HG02571 (cell line): Measurements from ENCODE around the gene PDE4B.
"Not testable (repeated sequence)": the region's sequence is repeated elsewhere in the genome, so short reads cannot be mapped to it uniquely, and the experiment has no call there.

Experiments used
- ATAC-seq: cut with Tn5 transposase; IDR thresholded peaks from one replicate; pipeline ENCODE4 v1.9.1; 2021; ENCODE audit warnings: mild to moderate bottlenecking, moderate library complexity; ENCODE audit not compliant: unreplicated experiment

Gene PDE4B

DNA sequence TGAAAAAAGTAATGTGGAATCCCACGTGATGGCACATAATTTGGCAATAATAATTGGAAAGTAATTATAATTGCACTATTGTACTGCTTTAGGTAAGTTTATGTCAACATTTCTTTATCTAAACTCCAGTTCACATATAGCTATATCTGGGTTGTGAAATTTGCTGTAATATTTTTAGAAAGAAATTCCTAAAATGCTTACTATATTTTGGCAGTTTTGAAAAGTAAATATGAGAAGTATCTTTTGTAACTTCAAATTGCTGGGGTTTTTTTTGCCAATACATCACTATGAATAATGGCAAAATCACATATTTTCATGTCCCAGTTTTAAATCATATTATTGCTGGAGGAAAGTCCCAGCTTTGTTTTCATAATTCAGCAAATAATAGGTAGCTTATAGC, 197.5 kb downstream of the PDE4B start:
- ATAC-seq: no peak

DNA sequence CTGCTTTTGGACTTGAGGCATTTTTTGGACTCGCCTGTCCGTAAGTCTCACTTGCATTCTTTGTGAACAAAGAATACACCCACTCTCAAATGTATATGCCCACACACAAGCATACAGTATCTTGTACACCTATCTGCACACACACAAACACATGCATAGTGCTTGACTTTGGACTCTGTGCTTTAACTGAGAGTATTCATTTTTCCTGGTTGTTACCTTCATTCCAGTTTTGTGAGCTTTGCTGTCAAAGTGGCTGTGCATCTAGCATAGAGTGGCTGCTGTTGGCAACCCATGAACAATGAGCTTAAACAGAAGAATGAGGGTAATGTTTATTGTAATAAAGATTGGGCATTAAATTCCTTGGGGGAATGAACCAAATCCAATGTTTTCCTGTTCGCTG, 199.0 kb downstream of the PDE4B start:
- ATAC-seq: no peak

DNA sequence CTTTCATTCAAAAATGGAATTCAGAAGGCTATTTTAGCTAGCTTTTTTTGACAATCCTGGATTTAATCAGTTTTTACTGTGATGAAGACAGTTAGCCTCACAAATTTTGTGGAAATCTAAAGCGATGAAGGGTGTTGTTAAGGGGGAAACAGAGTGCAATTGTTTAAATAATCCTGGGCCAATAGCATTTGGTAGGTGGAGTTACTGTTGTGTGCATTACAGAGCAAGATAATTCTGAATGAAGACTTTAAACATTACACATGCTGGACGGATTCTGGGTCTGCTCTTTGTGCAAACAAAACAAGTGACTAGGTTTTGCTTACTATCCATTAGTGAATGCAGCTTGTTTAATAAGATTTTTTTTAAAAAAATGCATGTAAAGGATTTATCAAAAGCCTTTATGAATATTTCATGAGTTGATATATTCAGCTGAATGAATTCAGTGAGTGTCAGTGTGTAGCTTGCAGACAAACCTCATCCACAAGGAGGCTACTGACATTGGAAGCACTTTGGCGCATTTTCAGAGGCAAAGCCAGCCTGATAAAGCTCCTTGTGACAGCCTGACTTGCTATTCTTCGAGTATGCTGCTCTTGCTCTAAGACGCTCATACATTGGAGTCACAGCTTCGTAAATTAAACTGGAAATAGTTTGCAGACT, 199.6 kb downstream of the PDE4B start:
- ATAC-seq: no peak

DNA sequence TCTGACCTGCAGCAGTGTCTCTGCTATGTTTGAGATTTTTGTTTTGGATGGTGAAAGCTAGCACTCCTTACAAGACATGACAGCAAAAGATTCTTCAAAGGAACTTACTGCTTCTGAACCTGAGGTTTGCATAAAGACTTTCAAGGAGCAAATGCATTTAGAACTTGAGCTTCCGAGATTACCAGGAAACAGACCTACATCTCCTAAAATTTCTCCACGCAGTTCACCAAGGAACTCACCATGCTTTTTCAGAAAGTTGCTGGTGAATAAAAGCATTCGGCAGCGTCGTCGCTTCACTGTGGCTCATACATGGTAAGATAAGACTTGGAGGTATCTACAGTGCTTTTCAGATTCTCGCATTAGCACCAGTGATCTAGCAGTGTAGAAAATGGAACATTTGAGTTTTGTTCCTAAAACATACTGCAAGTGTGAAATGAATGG, 200.2 kb downstream of the PDE4B start:
- no peak for ATAC-seq

DNA sequence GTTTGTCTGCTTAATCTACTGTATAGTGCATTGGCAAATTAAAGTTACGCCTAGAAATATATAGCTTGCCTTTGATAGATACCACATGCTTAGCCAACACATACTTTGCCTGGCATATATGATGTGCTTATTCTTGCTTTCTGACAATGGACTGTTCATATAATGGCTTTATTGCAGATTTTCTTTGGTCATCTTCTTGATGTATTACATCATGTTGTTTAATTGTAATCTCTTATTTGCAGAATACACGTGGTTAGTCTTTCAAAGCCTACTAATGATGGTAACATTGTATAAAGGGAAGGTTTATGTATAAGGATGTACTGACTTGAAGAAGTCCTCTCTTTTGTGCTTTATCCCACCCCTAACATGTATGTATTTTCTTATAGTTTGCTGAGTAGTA, 201.5 kb downstream of the PDE4B start:
- no peak for ATAC-seq

DNA sequence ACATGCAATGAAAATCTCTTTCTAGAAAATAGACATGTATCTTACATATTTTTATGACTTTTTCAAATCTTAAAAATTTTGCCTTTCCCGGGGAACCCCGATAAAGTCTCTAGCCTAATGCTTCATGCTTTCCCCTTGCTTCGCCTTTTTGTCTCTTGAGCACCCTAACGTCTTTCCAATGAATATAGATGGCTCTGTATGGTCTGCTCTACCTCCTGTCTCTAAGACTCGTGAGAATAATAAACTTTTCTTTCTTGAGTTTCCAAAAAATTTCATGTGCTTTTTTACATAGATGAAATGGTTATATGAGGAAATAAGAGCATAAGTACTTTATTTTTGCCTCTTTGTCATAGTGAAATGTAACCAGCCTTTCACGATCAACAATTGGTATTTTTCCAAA, 202.6 kb downstream of the PDE4B start:
- ATAC-seq: no peak

DNA sequence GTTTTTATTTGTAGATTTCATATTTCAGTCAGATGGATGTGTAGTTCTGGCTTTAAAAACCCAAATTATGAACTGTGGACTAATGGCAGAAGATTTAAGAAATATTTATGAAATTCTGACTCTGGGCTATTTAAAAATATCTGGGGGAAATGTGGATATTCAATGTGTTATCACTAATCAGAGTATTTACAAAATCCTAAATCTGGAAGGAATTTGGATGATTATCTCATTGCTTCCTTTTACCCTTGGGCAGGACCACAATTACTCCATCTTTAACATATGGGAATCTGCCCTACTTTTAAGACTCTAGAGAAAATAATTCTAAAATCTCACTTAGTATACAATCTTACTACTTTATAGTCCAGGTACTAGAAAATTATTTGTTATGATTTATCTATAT, 203.2 kb downstream of the PDE4B start:
- no peak for ATAC-seq

DNA sequence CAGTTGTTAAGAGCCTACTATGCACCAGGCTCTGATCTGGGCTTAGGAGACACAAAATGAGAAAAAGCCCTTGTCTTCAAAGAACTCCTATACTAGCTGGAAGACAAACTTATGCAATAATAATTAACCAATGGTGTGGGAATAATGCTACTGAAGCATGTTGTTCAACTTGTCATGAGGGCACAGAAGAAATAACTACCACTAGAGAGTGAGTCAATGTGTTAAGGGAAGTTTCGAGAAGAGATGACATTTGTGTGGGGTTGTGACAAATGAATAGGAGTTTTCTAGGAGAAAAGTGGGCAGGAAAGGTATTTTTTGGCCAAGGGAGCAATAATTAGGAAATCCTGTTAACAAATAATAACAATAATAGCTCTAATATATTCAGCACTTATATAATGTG, 205.0 kb downstream of the PDE4B start:
- ATAC-seq: no peak

DNA sequence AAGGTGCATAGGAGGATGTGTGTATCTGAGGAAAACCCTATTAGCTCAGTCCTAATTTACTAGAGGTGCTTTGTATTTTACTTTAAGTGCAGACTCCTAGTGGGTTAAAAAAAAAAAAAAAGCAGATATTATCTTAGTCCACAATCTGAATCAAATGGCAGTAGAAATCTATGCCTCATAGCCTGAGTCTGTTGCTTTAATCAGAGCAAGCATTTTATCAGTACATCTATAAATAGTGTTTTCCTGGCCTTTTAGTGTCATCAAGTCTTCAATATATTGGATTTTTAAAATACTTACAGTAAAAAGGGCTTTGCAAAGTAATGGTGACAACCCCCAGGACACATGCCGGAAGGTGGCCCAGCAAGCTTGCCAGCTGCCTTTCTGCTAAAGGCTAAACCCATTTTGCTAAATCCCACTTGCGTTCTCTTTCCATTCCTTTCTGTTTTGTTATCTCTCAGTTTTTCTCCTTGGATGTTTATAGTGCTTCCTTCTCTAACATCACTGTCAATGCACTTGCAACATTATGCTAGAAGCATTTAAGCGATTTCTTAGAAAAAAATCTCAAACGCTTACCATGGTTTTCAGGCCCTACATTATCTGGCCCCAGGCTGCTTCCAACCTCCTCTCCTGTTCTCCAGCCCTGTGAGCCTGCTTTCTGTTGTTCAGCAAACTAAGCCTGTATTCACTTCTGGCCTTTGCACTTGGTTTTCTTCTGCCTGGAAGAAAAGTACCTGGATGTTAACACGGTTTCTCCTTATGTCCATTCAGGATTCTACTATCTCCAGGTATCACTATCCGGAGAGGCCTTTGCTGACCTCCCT, 206.3 kb downstream of the PDE4B start:
- no peak for ATAC-seq

DNA sequence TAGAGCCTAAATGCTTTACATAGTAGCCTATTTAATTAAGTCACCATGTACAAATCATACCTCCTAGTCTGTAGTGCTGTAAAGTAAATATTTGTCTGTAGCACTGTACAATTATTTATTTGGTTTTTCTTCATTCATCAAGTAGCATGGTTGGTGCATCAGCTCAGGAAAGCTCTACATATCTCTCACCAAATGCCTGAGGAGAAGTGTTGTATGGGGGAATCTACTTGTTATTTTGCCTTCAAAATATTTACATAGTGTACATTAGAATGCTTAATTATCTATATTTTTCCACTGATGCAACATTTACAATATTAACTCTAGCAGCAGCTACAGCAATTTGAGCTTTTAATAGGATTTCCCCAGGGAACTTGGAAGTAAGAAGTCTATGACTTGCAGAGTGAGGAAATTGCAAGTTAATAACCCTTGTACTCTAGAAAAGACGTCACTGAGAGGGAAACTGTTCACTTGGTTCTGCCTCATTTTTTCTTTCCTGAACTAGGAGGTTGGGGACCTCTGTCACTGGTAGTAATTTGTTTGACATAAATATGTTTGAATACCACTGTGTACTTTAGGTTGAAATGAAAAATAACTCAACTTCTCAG, 207.4 kb downstream of the PDE4B start:
- ATAC-seq: no peak

DNA sequence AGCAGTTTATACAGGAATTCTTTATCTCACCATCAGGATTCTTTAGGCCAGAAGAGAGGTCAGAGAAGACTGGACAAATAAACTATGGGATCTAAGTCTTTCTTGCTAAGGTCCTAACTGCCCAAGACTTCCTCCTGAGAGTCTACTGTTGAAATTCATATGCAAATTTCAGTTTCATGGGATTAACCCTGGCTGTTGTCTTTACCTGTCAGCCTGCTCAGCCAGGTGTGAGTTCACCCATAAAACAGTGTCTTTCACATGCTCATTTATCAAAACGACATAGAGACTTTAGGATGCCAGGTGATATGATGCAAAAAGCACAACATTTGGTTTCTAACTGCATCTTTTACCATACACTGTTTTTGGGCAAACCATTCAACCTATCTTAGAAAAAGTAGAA, 211.0 kb downstream of the PDE4B start:
- ATAC-seq: no peak

DNA sequence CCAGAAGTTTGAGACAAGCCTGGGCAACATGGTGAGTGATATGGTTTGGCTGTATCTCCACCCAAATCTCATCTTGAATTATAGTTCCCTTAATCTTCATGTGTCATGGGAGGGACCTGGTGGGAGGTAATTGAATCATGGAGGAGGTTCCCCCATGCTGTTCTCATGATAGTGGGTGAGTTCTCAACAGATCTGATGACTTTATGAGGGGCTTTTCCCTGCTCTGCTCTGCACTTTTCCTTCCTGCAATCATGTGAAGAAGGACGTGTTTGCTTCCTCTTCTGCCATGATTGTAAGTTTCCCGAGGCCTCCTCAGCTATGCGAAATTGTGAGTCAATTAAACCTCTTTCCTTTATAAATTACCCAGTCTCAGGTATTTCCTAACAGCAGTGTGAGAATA, 213.8 kb downstream of the PDE4B start:
- ATAC-seq: not testable (repeated sequence)

DNA sequence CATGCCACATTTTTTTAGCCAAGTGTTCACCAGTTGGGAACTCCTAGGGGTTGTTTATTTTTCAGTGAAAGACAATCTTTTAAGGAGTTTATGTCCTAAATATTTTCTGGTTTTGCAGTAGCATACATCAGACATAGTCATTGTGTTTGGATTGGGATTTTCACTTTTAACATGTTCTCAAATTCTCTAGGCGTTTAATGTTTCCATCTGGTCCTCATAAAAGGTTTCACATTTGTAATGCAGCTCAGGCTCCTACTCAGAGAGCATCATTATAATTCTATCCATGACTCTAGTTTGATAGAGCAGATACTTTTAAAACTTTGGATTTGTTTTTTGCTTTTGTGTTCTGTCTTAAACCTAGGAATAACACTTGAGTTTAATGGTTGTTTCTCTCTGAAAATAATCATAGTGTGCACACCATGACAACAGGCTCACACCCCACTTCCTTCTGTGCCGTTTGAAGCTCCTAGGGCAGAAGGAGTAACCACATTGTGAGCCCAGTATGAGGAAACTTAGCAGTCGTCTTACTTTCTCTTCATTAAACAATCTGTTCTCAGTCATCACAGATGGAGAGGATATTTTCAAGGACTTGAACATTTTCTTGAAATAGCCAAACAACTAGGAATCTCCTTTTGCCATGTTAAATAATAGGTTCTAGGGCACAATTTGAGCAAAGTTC, 219.6 kb downstream of the PDE4B start:
- no peak for ATAC-seq

DNA sequence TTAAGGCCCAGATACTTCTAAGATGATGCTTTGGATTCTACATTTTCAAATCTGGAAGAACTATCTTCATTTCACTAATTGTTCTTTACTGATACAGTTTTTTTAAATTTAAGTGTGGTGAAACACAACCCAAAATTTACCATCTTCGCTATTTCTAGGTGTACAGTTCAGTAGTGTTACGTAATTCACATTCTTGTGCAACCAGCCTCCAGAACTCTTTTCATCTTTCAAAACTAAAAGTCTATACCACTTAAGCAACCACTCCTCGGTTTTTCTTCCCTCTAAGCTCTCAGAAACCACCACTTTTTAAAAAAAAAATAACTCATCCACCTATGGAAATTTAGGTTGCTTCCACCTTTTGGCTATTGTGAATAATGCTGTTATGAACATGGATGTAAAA, 220.7 kb downstream of the PDE4B start:
- no peak for ATAC-seq

DNA sequence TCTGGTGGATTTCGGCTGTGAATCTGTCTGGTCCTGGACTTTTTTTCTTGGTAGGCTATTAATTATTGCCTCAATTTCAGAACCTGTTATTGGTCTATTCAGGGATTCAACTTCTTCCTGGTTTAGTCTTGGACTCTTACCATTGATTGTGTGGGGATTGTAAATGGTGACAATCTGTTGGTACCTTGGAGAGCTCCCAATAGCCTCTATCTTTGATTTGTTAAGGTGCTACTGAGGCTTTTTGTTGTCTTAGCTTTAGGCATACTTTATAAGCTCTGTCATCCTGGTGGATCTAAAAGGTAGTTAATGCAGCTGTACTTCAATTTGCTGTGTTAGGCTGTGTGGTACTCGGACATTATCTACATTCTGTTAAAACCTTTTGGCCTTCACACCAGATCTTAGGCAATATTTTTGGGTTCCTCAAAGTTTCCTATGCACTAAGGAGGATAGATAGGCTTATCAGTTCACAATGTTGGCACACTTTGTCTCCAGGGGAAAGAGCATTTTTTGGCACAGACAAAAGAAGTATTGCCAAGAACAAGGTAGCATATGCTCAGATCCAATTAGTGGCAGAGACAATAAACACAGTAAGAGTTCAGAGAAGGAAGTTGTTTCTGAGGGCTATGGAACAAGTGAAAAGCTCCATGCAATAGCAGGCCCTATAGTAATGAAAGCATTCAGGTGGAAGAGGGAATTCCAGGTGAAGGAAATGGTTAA, 230.4 kb downstream of the PDE4B start:
- ATAC-seq: no peak

DNA sequence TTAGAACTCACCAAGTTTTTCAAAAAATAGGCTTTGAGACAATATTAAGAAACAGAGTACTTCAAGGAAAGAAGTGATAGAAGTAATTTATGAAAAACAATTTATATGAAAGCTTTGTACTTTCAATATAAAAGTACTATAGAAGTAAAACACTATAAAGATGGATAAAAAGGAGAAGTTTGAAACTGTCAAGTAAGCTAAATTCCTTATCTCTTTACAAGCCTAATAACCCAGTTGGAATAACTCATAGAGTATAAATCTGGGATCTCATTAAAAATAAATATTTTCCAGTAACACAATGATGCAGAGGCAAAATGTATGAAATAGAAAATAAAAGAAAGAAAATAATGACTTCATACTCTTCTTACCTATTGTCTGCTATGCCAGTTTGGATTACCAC, 232.5 kb downstream of the PDE4B start:
- no peak for ATAC-seq

DNA sequence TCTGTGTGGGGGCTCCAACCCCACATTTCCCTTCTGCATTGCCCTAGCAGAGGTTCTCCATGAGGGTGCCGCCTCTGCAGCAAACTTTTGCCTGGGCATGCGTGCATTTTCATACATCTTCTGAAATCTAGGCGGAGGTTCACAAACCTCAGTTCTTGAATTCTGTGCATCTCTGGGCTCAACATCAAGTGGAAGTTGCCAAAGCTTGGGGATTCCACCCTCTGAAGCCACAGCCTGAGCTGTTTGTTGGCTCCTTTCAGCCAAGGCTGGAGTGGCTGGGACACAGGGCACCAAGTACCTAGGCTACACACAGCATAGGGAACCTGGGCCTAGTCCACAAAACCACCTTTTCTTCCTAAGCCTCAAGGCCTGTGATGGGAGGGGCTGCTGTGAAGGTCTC, 235.3 kb downstream of the PDE4B start:
- ATAC-seq: no peak

DNA sequence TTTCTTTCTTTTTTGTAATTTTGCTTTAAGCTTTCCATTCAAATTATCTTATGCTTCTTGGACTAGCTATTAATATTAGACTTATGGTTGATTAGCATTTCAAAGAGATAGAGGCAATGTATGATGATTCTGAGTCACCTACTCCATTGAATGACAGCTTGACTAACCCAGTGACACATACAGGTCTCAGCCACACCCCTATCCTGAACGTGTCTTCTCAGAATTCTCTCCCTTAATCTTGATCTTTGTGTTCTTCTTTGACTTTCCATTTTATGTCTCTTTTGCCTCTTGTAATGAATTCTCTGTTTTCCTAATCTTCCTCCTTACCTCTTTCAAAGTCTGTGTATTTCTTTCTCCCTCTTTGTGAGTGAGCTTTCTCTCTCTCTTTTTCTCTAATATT, 241.1 kb downstream of the PDE4B start:
- no peak for ATAC-seq

DNA sequence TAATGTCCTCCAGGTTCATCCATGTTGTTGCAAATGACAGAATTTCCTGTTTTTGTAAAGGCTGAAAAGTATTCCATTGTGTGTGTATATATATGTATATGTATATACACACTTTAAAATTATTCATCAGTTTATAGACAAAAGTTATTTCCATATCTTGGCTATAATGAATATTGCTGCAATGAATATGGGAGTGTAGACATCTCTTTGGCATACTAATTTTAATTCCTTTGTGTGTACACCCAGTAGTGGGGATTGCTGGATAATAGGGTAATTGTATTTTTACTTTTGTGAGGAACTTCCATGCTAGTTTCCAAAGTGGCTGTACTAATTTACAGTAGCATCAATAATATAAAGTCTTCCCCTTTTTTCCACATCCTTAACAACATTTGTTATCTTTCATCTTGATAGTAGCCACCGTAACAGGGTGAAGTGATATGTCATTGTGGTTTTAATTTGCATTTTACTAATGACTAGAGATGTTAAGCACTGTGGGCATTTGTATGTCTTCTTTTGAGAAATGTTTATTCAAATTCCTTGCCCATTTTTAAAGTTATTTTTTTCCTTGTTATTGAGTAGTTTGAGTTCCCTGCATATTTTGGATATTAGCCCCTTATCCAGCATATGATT, 243.0 kb downstream of the PDE4B start:
- ATAC-seq: no peak

DNA sequence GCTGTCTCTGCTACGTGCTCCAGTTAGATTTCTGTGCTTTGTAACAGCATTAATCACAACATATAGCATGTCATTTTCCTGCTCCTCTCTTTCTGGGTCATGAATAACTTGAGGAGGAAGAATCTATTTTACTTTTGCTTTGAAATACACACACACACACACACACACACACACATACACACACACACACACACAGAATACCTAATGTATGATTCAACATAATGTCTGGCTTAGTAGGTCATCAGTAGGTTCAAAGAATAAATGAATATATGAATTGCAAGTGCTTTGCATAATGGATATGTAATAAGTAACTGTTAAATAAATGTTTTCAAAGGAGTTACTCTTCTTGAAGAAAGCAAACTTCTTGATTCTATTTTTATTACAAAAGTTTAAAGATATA, 249.0 kb downstream of the PDE4B start:
- ATAC-seq: no peak

DNA sequence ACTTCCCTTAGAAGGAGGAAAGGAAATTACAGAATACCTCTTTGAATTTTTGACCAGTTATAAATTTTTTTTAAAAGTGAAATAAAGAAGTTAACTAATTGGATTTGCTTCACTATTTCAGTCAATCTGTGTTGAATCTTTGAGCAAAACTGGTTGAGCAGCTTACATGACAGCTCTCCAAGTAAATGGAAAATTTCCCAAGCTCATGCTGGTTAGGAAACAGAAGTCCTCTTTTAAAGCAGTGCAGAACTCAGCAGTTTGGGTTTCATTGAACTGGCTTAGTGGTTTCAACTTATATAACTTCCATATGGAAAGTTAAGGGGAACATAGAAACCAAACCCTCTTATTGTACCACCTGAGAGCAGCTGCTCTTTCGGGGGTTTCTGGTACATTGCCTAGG, 250.5 kb downstream of the PDE4B start:
- no peak for ATAC-seq
